GM19397 (cell line): ENCODE results near the gene PRUNE2.
"Not testable (repeated sequence)": the region's sequence is repeated elsewhere in the genome, so short reads cannot be mapped to it uniquely, and the experiment has no call there.

ENCODE experiments used
- ATAC-seq: cut with Tn5 transposase; IDR thresholded peaks from one replicate; pipeline ENCODE4 v1.9.1; 2021; ENCODE audit warnings: mild to moderate bottlenecking, moderate library complexity; ENCODE audit not compliant: unreplicated experiment

The PRUNE2 gene

DNA sequence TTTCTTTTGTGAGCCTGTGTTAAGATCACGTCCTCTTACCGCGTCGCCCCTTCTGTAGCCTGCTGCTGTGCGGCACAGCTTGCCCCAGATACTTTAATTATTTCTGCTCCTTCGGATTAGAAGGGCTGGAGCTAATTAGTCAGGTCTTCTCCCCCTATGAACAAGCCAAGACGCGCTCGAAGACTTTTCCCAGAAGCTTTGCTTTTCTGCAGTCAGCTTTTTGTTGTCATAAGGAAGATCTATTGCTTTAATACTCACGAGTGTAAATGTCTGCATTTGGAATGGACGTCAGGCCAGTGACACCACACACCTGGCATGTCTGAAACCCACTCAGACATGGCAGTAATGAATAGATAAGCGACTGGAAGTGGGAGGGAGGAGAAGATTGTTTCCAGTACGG, 37.0 kb downstream of the PRUNE2 start:
- no peak for ATAC-seq

DNA sequence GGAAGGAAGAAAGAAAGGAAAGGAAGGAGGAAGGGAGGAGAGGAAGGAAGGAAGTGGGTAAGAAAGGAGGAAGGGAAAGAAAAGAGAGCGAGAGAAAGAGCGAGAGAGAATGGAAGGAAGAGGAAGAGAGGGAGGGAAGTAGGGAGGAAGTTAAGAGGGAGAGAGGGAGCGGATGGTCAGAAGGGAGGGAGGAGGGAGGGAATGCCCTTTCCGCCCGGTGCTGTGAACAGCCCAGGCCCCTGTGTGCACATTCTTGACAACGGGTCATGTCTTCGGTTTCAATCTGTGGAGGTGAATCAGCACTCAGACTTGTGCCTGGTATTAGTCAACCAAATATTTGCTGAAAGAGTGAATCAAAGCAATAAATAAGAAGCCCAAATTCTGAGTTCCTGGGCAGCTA, 39.2 kb downstream of the PRUNE2 start:
- no peak for ATAC-seq

DNA sequence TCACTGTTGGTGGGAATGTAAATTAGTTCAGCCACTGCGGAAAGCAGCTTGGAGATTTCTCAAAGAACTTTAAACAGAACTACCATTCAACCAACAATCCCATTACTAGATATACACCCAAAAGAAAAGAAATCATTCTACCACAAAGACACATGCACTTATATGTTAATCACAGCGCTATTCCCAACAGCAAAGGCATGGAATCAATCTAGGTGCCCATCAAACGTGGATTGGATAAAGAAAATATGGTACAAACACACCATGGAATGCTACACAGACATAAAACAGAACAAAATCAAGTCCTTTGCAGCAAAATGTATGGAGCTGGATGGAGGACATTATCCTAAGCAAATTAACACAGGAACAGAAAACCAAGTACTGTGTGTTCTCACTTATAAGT, 42.1 kb downstream of the PRUNE2 start:
- ATAC-seq: no peak

DNA sequence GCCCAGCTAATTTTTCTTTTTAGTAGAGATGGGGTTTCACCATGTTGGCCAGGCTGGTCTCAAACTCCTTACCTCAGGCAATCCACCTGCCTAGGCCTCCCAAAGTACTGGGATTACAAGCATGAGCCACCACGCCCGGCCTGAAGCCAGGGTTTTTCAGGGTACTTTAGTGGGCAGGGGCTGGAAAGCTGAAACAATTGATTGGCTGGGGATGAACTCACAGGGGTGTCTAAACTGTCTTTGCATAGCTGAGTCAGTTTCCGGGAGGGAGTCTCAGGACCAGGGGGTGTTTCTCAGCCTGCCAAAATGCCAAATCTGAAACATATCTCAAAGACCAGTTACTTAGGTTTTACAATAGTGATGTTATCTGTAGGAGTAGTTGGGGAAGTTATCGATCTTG, 46.1 kb downstream of the PRUNE2 start:
- no peak for ATAC-seq

- ATAC-seq: not testable (repeated sequence)
These were observed 47.7 kb downstream of the PRUNE2 start for GRCh38 chr9:76858248-76858647.

DNA sequence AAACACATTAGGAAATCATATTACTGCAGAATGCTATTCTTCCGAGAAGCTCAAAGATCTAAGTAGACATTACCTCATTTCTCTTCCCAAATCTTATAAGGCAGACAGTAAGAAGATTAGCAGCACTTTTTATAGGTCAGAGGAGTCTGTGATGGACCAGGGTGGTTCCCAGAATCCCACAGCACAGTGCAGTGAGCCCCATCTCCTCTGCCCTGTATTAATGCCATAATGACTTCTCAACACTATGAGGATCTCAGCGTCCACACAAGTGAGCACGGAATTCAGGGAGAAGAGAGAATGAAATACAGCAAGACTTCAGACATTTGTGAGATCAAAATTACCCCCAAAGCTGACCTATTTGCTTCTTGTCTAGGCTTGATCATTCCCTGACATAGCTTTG, 49.9 kb downstream of the PRUNE2 start:
- no peak for ATAC-seq

- no peak for ATAC-seq
These were observed 50.9 kb downstream of the PRUNE2 start for GRCh38 chr9:76855015-76855414.

DNA sequence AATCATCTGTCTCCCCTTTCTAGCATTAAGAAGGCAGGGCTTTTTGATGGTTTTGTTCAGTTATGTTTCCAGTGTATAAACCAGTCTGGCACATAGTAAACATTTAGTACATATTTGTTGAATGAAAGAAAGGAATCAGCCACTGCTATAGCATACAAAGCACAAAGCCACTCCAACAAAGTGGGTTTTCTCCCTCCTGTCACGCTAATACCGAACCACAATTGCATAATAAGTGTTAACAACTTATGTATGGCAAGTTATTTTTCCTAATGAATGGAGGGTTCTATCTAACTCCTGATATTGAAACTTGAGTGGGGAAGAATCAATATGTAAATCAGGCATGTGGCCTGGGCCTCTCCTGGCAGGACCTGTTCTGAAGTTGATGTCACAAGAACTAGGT, 53.9 kb downstream of the PRUNE2 start:
- no peak for ATAC-seq

- ATAC-seq: no peak
These were observed 59.6 kb downstream of the PRUNE2 start for GRCh38 chr9:76846297-76846696.

- no peak for ATAC-seq
These were observed 60.7 kb downstream of the PRUNE2 start for GRCh38 chr9:76845254-76845653.

DNA sequence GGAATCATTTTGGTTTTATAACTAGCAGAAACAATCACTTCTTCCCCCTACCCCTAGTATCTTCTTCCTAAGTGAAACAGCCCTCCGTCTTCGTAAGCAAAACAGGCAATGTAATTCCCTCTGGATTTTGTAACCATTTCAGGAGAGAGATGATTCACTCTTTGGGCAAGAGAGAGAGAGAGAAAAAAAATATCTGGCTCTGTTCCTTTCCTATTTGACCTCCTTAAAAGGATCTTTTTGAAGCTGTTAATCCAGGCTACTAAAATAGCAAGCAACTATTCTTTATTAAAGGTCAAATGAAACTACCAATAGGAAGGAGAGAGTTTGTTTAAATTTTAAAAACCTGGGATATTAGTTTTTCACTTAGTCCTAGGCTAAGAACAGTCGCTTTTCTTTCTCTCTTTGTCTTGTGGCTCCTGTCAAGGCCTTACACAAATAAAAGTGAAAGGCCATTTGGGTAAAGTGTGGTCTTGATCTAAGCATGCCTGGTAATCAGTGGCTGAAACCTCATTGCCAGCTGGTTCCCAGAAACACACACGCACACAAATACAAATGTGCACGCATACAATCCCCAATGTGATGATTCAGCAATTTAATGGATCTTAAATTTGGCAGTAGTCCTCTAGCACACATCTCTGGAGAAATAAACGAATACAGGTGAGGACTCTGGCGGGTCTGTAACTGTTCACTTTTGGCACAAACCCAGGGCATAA, 70.2 kb downstream of the PRUNE2 start:
- no peak for ATAC-seq

DNA sequence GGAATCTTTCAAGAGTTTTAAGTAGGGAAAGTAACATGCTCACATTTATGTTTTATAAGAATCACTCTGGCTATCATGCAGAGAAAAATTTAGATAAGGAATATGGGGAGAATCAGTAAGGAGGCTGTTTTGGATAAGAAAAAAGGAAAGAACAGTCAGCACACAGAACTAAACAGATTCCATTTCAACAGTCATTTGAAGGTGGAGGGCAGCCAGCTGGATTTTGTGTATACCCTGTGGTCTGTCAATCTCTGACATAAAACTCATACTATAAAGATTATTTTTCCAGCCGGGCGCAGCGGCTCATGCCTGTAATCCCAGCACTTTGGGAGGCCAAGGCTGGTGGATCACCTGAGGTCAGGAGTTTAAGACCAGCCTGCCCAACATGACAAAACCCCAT, 77.5 kb downstream of the PRUNE2 start:
- no peak for ATAC-seq

DNA sequence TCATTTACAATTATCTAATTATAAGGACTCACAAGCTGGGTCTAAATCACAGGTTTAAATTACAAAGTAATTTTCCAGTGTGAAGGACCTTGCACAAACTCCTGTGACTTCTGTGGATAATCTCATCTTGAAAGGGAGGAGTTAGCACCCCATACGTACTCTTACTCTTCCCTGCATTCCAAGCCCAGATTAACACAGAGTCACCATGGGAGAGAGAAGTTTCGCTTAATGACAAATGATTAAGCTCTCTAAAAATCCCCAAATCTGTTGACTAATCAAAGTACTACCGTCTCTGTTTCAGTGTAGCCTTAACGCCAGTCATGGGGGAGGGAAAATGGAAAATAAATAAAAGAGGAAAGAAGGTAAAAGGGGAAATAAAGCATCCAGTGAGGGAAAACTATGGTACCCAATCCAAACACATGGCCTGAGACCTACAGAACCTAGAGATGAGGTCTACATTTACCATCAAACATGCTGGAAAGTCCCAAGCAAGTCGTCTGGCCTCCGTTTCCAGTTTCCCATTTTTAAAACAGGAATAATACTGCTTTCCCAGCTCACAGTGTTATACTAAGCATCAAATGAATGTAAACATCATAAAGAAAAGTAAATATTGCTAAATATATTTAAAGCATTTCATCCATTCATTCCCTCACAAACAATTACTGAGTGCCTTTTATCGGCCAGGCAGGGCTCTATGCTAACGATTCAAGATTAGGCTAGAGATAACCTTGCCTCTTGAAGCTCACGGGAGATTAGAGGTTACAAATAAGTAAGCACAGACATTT, 78.4 kb downstream of the PRUNE2 start:
- ATAC-seq: no peak

DNA sequence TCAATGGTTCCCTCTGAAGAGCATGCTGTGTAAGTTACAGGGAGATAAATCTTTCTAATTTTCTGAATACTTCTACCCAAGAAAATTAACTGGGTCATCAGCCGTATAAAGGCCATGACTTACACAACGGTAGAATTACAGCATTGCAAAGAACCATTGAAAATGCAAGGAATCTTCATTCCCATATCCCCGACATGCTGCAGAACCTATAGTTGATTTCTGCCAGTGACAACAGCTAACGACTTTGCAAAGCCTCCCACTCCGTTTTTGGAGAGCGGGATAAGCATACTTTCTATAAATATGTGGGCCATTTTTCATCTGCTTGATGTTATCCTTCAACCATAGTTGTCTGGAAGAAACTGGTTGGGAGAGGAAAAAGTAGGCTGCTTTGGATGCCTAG, 85.5 kb downstream of the PRUNE2 start:
- ATAC-seq: no peak

DNA sequence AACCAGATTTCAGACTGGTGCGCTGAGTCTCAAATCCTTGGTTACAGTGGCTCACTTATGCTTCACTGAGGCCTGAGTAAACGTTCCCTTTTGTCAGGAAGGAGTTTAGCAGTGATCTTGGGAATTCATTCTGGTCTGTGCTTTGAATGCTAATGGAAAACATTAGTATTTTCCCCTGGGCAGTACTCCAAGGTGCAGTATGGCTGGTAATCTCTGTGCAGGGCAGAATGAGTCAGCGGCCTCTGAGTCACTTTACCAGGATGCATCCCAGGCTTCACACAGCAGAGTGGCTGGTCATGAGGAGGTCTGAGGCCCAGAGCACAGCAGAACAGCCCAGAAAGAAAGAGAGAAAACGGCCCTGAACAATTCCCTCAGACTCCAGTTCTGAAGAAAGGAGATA, 87.6 kb downstream of the PRUNE2 start:
- no peak for ATAC-seq

DNA sequence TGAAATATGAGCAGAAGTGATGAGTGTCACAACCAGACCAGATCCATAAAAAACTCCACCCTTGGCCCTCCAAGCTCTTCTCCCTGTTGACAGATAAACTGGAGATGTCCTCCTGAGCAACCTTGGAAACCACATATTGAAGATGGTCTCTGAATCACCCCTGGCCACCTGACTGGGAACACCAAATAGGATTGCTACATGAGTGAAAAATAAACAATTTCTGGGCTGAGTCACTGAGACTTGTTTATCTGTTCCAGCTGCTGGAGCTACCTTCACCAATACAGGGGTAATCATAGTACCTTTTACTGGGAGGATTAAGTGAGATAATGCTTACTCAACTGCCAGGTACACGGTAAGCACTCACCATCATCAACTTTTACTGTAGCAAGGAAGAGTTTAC, 88.4 kb downstream of the PRUNE2 start:
- ATAC-seq: no peak

DNA sequence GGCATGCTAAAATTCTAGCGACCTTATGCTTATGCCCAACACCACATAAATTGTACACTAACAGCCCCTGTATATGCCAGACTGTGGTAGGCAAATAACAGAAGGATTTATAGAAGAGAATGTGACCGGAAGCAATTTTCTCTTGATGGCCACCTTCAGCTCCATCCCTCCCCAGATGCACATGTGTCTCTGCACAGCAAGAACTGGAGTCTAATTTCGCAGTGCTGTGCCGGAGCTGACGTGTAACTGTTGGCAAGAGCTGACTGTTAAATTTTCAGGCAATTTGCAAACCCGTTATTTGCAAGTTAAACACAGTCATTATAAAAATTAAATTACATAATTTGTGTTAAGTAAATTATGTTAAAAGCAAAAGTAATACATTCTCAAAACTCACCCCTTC, 93.3 kb downstream of the PRUNE2 start:
- no peak for ATAC-seq

DNA sequence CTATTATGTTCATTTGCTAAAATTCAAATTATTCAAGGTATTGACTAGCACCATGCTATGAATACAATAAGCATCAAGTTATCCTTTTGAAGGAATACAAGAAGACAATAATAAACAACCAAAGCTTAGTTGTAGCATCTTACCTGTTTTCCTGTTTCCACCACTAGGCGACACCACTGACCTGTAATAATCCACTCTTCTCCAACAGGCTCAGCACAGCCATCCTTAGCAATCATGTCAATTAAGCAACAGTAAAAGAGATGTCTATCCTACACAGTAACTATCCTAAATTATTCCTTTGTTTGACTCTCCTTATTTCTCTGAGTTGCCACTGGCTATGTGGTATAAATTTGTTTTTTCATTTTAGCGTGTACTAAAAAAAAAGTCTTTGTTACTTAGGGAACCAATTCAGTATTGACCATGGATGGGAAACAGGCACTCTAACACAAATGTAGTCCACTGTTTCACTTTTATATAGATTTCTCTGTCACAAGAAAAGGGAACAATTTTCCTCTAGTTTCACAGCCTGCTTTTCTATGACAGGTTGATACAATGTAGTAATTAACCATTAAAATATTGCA, 95.4 kb downstream of the PRUNE2 start:
- ATAC-seq: peak; percentile 68

GRCh38 chr9:76808636-76809035, 97.3 kb downstream of the PRUNE2 start:
- ATAC-seq: no peak

DNA sequence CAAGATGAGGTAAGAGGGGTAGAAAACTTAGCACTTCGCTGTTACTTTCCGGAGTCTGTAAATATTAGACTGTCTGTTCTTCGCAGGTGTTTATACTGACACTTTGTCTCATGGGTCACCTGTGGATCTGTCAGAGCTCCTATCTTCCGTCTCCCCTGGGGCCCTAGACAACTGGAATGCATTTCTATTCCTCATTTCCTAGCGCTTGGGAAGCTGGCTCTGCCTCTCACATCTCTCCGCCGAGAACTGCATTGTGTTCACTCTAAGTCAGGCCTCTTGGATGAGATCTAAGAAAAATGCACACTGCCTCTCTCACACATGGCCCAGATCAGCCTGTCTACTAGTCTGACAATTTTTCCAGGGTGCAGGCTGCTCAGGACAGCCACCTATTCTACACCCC, 102.2 kb downstream of the PRUNE2 start:
- no peak for ATAC-seq

DNA sequence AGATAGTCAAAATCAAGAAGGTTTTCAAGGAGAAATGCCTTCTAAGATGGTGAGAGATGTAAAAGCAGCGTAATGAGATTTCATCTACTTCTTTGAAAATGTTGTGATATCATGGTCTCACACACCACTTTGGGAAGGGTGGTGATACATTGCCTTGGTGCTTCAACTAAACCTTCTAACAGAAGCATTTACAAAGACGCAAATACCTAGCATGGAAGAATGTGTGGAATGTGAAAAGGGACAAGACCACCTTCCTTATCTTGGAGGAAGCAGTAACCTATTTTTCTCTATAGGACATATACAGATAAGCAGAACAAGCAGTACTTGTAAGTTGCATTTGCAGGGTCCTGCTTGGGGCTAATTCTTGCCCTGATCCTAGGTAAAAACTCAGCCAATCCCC, 102.8 kb downstream of the PRUNE2 start:
- ATAC-seq: no peak

DNA sequence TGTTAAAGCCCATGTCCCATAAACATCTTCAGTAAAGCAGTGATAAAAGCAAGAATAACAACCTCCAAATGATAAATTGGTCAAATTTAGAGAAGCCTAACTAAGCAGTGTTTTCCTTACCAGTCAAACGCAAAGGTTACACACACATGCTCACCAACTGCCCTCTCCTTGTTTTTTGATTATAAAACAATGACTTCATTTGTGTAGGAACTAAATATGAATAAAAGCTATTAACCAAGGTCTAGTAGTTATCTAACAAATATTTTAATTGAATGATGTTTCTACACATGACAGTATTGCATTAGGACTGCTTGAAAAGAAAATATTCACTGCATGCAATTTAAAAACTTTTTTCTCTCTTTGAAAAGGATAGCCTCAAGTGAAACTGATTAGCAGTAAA, 105.0 kb downstream of the PRUNE2 start:
- no peak for ATAC-seq
